Measurements from ENCODE around the gene MYD88.

MYD88 gene

DNA sequence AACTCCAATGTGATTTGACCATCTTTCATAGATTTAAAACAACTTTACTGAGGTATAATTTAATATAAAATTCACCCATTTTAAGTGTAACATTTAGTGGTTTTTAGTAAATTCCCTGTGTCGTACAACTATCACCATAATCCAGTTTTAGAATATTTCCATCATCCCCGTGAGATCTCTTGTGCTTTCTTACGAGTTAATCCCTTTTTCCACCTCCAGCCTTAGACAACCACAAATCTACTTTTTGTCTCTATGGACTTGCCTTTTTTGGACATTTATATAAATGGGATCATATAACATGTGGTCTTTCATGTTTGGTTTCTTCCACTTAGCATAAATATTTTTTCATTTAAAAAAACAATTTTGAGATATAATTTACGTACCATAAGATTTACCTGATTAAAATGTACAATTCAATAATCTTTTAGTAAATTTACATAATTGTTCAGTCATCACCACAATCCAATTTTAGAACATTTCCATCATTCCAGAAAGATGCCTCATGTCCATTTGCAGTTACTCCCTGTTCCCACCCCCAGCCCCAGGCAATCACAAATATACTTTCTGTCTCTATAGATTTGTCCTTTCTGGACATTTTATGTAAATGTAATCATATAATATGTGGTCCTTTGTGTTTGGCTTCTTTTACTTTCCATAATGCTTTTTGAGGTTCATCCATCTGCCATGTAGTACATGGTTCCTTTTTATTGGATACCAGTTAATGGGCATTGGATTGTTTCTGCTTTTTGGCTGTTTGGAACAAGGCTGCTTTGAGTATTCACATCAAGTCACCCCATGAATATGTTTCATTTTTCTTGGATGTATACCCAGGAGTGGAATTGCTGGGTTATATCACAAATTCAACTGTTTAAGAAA is 29.9 kb downstream of the MYD88 start:
- DNase-seq: no peak

DNA sequence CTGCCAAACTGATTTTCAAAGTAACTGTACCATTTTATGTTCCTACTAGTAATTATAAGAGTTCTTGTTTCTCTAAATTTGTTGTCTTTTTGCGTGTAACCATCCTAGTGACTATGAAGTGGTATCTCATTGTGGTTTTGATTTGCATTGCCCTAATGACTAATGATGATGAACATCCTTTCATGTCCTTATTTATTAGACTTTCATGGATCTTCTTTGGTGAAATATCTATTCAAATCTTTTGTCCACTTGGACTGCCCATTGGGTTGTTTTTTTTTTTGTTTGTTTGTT is 30.5 kb downstream of the MYD88 start:
- DNase-seq: no peak

- no peak for DNase-seq
Observed at GRCh38 chr3:38170722-38171121, 32.3 kb downstream of the MYD88 start.

DNA sequence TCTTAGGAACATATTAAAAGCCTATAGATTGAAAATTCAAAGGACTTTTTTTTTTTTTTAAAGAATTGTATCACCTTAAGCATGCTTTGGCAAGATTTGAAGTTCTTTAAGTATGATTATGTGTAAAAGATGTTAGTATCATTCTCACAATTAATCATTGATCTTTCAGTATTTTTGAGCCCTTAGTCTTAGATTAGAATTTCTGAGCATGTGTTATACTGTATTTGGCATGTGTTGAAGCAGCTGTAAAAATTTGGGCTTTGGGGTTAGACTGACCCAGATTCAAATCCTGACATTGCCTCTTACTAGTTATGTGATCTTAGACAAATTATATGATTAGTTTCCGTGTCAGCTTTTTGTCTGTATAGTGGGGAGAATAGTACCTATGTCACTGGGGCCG is 33.2 kb downstream of the MYD88 start:
- no peak for DNase-seq

- DNase-seq: no peak
Observed at GRCh38 chr3:38173834-38174418, 35.5 kb downstream of the MYD88 start.

DNA sequence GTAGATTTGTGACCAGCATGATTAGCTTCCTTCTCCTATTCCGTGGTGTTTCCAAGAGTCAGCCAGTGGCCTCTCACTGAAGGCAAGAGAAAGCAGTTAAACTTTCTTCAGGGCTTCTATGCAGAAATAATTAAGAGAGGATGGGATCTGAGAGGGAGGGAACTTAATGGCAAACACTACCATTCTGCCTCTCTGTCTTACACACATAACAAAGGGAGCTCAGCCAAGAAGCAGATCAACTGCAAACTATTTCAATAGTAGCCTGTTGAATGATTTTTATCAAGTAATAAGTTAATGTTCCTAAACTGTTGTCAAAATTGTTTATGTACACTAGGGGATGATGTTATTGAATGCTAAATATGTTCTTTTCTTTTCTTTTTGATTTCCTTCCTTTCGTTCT is 38.7 kb downstream of the MYD88 start:
- DNase-seq: no peak

DNA sequence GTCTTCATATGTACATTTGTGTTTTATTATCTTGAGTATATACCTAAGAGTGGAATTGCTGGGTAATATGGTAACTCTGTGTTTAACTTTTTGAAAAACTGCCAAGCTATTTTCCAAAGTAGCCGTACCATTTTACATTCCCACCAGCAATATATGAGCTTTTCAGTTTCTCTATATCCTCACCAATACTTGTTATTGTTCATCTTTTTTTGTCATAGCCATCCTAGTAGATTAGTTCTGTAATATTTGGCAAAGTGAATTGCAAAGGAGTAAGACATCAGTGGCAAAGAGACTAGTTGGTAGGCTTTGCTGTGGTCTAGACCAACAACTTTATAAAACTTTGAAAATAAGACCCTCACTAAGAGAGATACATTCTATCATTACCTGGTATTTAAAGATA is 48.3 kb downstream of the MYD88 start:
- DNase-seq: no peak

GRCh38 chr3:38190481-38190881 is 52.0 kb downstream of the MYD88 start:
- DNase-seq: no peak
